Fibroblast of skin of abdomen (primary cell): Measurements from ENCODE around the gene PLB1.
"Not testable (repeated sequence)": the region's sequence is repeated elsewhere in the genome, so short reads cannot be mapped to it uniquely, and the experiment has no call there.

Experiments used
- DNase-seq: peaks from one replicate; pipeline ENCODE4 v3.0.0-alpha.2; 2013

The PLB1 gene

DNA sequence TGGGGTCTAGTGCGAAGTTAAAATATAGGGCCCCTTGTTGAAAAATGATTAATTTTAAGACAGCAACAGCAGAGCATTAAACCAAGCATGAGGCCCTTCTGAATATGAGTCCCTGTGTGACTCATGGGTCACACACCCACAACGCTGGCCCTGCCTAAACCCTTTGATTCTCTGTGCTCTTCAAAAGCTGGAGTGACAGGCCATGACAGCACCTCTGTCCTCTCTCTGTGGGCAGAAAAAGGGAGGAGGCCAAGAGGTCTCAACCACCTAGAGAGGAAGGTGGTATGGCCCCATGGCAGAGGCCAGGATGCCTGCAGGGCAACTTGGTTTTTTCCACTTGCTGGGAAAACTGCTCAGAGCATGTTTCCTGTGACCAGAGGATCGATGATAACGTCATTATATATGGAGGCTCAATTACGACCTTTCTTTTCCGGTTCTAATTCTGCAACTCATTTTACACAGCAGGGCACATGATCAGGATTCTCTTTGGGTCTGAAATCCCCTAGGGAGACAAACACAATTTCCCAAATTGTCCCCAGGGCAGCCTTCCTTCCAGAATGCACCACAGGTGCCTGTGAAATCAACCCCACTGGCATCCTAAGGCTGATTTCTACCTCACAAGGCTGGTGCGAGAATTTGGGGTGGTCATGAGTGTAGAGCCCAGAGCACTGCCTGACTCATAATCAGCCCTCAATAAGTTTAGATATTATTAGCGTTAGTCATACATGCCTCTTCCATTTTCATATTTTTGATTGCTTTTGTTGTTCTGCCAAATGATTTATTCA is 153.8 kb downstream of the PLB1 start:
- no peak for DNase-seq

DNA sequence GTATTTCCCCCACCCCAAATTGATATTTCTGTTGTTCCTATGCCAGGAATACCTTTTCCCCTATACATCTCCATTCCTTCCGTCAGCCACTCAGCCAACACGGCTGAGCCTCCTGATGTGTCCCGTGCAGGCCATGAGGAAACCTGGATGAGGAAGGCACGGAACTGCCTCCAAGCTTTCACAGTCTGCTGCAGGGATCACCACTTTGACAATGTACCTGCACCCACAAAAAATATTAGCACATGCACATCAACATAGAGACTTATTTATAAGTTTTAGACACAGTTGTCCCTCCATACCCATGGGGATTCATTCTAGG is 154.4 kb downstream of the PLB1 start:
- no peak for DNase-seq

- peak; percentile 79 for DNase-seq
Observed at GRCh38 chr2:28652217-28652616, 156.4 kb downstream of the PLB1 start.

DNA sequence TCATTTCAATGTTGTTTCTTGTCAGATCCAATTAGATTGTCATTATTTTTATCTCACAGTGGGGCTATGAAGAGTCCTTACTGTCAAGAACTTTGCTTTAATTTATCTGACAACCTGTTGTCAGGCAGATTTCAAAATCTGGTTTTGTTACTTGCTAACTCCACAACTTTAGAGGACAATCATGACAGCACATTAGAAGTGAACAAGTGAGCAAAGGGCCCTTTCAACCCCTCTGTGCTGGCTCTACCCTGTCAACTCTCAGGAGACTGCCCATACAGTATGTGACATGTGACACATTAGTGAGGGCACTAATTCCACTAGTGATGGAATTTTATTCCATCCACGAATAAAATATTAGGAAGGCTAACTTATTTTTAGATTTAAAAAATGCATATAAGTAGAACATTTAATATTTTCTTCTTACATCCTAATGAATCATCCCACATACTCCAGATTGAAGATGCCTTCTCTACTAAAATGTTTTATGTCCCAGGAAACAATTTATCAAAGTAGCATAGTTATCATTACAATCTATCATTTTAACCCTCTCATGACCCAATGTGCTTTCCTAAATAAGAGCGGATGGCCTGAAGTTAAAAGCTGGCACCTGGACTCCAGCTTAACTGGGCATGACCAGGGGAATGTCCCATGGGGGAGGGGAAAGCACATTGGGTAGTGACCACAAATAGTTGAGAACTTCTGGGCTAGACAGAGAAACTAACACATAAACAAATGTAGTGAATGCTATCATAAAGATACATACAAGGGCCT is 158.2 kb downstream of the PLB1 start:
- DNase-seq = peak; percentile 31

GRCh38 chr2:28654663-28655320 is 158.9 kb downstream of the PLB1 start:
- DNase-seq = no peak

DNA sequence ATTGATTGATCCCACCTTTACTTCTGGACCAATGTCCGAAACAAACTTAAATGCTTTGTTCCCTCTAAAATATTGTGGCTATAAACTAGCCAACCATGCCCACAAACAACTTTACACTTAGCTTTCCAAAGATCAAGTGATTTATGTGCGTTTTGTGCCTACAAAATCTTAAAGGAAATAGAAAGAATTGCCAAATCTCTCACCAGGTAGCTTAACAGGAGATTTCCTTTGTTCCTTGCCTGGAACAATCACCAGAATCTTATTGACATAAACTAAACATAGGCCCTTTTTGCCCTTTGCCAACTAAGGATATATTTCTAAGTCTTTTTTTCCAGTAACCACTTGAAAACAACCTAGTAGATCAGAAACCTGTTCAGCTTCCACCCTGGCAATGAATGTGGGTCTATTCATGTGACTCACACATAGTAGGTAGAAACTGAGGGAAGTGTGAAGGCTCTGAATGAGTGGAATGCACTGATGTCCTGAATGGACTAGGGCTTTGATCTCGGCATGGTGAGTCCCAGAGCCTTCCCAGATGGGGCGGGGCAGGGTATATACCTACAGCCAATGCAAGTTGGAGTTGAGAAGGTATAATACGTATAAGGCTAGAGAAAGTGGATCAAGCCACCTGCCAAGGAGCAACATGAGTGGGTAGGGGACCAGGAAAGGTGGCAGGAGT is 161.2 kb downstream of the PLB1 start:
- no peak for DNase-seq

- peak; percentile 59 for DNase-seq
Observed at GRCh38 chr2:28658369-28658768, 162.5 kb downstream of the PLB1 start.

DNA sequence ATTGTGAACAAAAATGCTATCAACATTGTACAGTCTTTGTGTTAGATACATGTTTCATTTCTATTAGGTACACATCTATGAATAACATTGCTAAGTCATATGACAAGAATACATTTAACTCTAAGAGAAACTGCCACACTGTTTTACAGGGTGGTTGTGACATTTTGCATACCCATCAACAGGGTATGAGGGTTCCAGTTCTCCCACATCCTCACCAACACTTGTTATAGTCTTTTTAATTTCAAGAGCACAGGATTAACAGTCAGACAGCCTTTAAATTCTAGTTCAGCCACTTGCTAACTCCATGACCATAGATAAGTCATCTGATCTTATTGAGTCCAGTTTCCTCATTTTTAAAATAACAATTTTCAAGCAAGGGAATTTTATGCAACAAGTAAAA is 163.3 kb downstream of the PLB1 start:
- DNase-seq = no peak

- peak; percentile 65 for DNase-seq
Observed at GRCh38 chr2:28661589-28662001, 165.7 kb downstream of the PLB1 start.

- DNase-seq = no peak
Observed at GRCh38 chr2:28662044-28662443, 166.2 kb downstream of the PLB1 start.

DNA sequence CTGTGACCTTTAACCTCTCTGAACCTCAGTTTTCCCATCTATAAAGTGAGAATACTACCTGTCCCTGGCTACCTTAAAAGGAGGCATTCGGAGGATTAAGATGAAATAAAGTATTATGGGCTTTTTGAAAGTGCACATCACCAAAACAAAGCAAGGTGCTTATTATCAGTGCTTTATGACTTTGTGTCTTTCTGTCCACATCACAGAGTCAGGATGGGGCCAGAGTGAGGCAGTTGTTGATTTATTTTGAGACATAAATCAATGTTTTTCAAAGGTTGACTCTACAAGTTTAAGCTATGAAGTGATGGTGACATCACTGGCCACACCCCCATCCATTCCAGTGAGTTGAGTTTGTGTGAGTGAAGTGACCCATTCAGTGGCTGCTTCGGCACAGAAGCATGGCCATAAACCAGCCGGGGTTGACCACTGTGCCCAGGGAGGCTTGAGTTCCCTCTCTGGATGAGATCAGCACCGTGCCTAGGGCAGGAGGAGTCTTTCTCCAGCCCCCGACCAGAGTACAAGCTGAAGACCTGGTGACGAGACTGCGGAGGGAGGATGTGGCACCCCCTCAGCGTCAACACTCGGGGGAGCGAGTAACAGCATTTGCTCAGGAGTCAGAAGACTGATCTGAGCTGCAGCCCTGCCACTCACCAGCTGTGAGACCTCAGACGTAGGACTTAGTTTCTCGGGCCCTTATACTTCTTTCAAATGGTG is 166.8 kb downstream of the PLB1 start:
- peak; percentile 45 for DNase-seq

DNA sequence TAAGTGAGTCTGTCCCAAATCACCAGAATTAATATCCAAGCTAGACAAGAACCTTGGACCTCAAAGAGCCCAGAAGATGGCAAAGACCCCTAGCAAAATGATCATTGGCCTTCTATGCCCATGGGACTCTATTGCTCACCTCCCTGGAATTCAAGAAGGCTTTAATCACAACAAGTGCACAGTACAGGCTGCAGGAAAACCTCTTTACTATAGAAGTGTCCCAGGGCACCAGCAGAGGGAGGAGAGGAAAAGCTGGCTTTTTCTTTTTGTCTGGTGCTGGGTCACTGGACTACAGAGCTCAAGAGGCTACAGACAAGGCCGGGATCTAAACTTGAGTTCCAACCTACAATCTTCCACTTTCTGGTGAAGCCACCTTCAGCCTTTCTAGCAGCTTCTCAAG is 167.5 kb downstream of the PLB1 start:
- peak; percentile 46 for DNase-seq

DNA sequence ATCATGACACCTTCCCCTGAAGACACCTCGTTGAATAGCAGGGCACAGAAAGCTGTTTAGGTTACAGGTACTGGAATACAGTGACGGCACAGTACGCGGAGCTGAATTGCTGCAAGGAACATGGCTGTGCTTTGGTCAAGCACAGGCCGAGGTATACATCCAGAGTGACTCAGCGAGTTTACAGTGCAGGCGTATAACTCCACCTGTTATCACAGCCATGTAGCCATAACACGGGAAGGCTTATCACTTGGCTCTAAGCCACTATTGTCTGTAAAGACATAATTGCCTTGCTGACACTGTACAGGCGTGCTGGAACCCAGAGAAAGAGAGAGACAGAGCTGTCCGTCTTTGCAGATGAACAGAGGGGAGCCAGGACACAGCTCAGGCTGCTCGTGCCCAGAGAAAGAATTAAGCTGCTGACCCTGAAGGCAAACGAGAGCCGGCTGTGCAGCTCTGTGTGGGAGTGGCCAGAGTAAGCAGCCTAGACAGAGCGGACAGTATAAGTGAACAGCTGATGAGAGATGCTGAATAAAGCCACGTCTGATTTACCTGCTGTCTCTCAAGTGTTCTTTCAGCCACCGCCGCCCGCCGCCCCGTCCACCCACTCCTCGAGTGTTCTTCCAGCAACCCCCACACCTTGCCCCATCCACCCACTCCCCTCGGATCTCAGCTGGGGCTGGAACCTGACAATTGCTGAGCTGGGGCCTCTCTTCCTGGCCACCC is 168.4 kb downstream of the PLB1 start:
- DNase-seq = no peak

- DNase-seq = peak; percentile 91
Observed at GRCh38 chr2:28665041-28665704, 169.3 kb downstream of the PLB1 start.

GRCh38 chr2:28665811-28666377 is 170.0 kb downstream of the PLB1 start:
- not testable (repeated sequence) for DNase-seq

DNA sequence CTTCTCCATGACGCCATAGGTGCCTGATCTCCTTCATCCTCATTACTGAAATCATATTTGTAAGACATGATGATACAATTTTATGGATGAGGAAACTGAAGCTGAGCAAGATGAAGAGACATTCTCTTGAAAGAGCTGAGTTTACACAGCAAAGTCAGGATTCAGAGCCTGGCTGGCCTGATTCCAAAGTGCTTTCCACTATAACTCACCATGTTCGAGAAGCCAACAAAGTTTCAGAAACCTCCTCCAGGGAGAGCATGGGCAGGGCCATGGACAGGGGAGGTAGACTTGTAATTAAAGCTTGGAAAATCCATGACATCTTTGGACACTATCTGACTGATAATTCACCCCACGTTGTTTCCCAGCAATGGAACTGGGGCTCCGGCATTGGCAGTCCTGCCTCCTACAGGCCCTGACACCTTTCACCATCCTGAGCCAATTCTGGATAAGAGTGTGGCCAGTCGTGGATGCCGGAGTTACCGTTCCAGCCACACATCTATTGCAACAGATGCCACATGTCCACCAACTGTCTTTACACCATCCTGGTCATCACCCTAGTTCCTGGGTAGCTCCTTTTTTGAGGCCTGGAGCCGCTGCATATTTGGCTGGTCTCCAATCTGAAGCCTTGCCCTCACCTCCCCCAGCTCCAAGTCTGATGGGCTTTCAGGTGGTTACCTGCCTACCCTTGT is 170.8 kb downstream of the PLB1 start:
- peak; percentile 45 for DNase-seq

GRCh38 chr2:28667261-28667660 is 171.4 kb downstream of the PLB1 start:
- no peak for DNase-seq

DNA sequence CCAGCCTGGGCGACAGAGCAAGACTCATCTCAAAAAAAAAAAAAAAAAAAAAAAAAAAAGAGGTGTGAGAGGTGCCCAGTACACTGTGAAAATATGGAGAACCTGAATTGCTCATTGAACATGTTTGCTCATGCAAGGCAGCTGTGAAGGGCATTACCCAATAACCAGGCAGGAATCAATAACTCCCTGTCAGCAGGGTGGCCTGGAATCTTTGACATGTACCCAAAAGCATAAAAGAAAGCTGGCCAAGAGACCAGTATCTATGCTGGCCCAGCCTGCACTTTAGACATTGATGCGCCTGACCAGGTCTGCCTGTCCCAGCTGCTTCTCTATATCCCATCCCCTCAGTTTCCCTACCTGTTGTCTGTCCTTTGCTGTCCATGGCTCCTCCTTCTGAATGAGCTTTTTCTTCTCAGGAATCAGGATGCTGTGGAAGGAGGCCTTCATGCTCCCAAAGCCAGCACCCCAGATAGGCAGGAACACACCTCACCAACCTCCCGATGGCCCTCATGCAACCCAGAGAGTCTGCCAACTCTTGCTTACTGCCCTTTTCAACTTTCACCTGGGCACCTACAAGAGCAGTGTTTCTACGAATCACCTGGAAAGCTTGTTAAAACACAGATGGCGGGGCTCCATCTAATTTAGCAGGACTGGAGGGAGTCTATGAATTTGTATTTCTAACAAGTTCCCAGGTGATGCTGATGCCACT is 172.4 kb downstream of the PLB1 start:
- DNase-seq = no peak

DNA sequence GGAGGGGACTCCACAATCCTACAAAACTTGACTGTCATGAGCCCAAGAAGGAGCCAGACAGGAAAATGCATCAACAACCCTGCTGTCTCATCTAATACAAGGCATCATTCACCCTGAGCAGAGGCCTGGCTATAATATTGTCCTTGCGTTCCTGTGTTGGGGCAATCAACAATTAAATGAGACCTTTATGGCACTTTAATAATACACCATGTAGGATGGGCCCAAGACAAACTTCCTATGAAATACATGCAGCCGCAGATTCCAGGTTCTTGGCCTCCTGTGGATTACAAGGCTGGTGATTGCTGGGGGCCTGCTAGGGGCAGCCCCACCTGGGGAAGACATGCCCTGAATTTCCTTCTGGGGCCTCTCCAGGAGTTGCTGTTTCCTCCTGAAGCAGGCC is 173.0 kb downstream of the PLB1 start:
- no peak for DNase-seq
